HT-29 (cell line): ENCODE results near the gene CDCA7L. TPM values are rescaled to one million over a fixed set of nuclear protein-coding genes. Genes with fewer than 3 reads are reported as not detected.
A peak's percentile ranks its signal among the peaks of the same experiment; 100 is the strongest.
"Not testable (repeated sequence)": the region's sequence is repeated elsewhere in the genome, so short reads cannot be mapped to it uniquely, and the experiment has no call there.

ENCODE experiments used
- DNase-seq: peaks from one replicate; pipeline ENCODE4 v3.0.0-alpha.2; 2015; ENCODE audit warnings: low spot score
- total RNA-seq: library from RNA; depleted of rRNA; stranded (reverse); fragments of >200 nt; shearing (Covaris generic); gene quantifications from 2 replicates; pipeline ENCODE4 v1.2.3, GENCODE V29; 2014

CDCA7L gene
- total RNA-seq, 1 experiment from 2014 or later: 62.5 TPM

DNA sequence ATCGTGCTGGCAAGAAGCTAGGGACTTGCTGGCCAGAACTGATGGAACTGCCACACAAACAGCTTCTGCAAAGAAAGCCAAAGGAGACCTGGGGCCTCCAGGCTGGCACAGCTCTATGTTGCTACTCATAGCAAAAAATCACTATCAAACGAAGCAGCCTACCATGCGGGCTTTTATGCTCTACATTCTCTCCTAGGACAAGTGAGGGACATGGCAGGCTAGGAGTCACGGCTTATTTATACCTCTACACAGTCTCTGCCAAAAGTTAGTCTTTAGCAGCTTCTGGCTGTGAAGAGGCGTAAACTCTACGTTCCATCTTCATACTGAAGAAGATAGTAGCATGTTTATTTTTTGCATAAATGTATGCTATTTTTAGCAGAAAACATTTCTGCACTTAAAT is 35.4 kb downstream of the CDCA7L start:
- no peak for DNase-seq

- DNase-seq: no peak
These were observed 37.0 kb downstream of the CDCA7L start for GRCh38 chr7:21908746-21909145.

DNA sequence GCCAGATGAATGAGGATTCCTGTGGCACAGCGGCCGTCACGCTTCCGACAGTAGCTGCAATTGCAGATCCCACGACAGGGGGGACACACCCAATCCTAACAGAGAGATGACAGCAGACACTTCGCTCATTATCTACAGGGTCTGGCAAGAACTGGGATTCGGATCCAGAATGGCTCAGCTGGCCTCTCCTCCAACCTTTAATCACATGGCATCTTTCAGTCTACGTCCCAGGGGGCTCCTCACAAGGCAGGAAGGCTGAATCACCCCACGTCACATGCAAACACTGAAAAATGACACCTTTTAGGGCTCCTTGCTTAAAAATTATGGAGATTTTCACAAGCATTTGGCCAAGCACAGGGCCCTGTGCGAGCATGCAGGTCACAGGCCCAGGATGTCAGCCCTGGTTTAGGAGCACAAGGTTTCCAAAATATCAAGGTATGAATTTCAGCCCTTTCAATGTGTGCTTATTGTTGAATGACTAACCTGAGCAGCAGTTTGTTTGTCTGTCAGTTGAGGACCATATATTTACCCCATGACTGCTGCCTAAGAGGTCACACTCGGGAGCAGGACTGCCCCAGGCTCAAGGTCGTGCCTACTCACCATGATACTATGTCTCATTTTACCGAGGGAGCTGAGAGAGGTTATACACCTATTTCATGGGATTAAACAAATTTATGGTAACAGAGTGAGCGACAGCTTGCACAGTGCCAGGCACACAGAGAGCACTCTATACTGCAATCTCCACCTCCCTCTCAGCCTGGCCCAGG is 42.5 kb downstream of the CDCA7L start:
- no peak for DNase-seq

DNA sequence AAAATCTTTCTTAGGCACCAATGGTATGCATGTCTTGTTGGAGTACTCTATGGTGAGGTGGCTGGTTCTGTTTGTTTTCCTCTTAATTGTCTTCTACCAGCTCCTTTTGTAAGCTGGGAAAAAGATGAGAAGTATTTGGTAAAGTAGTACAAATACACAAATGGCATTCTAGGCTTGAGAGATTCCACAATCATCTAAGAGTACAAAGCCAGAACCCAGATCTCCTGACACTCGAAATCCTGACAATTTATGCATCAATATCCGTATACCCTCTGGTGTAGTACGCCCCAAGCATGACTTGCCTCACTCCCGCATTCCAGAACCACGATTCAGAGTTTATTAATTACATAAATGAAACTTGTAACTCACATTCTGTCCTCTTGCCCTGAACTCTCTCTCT is 43.5 kb downstream of the CDCA7L start:
- DNase-seq: peak; percentile 3

DNA sequence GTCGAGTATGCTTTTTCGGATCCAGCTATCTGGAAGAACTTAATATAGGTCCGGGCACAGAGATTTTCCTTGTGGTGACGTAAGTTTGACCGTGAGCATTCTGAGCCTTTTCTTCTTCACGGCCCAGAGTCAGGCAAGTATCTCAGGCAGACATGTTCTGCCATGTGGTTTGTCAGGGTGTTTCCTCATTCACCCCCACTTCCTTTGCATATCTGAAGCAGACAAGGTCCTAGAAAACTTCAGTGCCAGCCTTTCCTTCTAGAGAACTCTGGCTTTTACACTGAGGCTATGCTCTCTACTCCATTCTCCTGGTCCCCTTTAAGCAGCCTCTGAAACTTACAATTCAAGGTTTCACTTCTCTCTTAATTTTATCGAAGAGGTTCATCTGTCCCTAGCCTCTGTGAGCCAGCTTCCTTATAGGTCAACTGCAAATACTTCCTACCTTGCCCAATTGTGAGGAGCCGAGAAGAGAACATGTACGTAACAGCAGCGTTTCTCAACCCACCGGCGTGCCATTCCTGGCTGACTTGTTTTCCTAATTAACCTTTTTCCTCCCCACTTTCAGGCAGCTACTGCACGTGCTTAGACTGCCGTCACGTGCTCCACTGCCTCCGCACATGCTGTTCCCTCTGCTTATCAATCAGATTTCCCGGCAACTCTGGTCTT is 47.3 kb downstream of the CDCA7L start:
- DNase-seq: no peak

GRCh38 chr7:21893401-21893800 is 52.3 kb downstream of the CDCA7L start:
- DNase-seq: no peak

- no peak for DNase-seq
These were observed 54.4 kb downstream of the CDCA7L start for GRCh38 chr7:21891291-21891690.

DNA sequence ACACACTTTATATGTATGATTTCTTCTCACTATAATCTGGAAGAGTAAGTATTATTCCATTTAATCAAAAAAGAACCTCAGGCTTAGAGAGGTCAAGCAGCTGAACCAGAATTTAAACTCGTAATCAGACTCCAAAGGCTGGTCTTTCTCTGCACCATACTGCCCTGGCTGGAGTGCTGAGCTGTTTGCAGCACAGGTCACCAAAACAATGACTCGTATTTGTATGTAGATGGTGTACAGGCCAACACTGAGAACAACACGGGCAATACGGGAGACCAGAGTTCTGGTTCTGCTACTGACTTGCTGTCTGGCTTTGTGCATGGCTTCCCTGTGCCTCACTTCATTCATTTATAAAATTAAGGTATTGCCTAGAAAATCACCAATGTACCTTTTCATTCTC is 57.9 kb downstream of the CDCA7L start:
- no peak for DNase-seq

GRCh38 chr7:21887353-21887752 is 58.3 kb downstream of the CDCA7L start:
- no peak for DNase-seq

- no peak for DNase-seq
These were observed 59.3 kb downstream of the CDCA7L start for GRCh38 chr7:21886396-21886795.

DNA sequence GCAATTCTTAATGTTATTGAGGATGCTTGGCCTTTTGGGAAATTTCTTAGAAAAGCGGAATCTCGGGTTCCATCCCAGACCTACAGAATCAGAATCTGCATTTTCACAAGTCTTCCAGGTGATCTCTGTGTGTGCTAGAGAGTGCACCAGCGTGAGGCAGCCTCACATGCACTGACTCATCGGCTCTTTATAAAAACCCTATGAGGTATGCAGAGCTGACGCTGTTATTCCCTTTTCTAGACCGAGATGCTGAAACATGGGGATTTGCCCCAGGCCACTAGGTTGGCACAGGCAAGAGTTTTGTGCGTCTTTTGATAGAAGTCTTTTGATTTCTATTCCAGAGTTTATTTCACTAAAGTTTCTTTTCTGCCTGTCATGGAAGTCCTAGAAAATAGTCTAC is 61.2 kb downstream of the CDCA7L start:
- DNase-seq: no peak

GRCh38 chr7:21883501-21883900 is 62.2 kb downstream of the CDCA7L start:
- not testable (repeated sequence) for DNase-seq

- no peak for DNase-seq
These were observed 62.6 kb downstream of the CDCA7L start for GRCh38 chr7:21883069-21883468.

- no peak for DNase-seq
These were observed 75.8 kb downstream of the CDCA7L start for GRCh38 chr7:21869785-21870402.

- no peak for DNase-seq
These were observed 77.2 kb downstream of the CDCA7L start for GRCh38 chr7:21868576-21868850.

DNA sequence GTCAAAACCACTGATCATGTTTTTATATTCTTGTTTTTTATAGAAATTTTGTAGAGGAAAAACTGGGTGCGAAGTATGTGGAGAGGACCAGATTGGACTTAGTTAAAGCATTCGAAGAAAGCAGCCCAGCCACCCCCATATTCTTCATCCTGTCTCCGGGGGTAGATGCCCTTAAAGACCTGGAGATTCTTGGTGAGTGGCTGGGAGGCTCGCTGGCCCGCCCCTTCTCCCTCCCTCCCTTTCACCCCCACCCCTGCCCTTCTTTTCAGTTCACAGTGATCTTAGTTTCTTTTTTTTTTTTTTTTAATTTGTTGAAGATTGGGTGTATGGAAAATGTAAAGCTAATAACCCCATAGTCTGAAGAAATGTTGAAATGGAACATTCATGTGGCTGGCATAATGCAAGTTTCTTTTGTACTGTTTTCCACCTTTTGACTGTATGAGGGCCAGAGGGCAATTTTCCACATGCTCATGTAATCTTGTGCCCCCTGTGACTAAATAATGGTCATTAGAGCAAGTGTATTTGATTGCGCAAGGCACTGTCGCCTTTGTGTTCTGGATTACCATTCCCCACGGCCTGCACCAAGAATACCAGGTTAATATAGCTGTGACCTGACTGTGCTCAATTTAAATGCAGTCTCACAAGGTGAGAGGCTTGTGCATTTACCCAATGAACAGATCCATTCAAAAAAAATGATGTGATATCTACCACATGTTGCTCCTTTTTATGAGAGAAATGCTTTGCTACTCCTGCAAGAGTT is 77.7 kb downstream of the CDCA7L start:
- DNase-seq: no peak

DNA sequence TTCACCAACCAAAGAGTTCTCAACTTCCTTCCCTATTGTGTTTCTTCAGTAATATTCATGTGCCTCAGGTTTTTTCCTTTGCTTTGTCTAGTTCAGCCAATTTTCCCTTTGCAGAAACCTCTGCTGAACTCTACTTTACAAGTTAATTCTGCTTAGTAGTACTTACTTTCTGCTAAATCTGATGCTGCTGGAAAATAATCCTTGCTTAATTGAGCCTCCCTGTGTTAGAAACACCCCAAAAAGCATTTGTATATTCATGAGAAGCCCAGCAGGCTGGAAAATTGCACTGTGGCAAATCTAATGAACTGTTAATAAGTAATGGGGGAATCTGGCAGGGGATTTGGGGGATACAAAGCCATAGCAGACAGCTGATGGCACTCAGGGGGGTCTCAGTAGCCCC is 78.5 kb downstream of the CDCA7L start:
- DNase-seq: no peak

- no peak for DNase-seq
These were observed 79.0 kb downstream of the CDCA7L start for GRCh38 chr7:21866731-21867130.

- DNase-seq: peak; percentile 61
These were observed 80.0 kb downstream of the CDCA7L start for GRCh38 chr7:21865631-21866204.

DNA sequence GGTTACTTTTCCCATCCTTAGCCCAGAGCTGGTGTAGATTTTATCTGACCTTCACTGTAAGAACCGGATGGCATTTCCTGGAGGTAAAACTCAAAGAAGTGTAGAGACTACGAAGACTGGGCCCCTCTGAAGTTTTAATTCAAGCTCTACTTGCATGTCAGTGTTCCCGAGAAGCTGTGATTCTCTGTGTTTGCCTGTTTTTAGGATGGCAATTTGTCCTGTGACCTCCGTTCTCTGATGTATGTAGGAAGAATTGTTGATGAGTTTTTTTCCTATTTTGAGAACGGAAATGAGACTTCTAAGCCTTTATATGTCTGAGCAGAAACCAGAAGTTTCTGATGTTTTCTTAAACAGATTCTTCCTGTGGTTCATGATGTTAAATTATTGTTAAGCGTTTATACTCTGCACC is 94.1 kb downstream of the CDCA7L start:
- DNase-seq: no peak
